Suprapubic skin (tissue), 4 donors: ENCODE results near the gene GRID2IP. TPM values are rescaled to one million over a fixed set of nuclear protein-coding genes. Genes with fewer than 3 reads are reported as not detected.
A peak's percentile ranks its signal among the peaks of the same experiment; 100 is the strongest.
"Not testable (repeated sequence)": the region's sequence is repeated elsewhere in the genome, so short reads cannot be mapped to it uniquely, and the experiment has no call there.

Source experiments
- DNase-seq, 2 donors: peaks; one replicate each; pipeline ENCODE4 v3.0.0-alpha.2; 2019; ENCODE audit warnings: low spot score in 2 of 2
- H3K27ac ChIP-seq: fragments of 200-600 bp; sonication (generic); one replicate; pipeline ENCODE4 v1.5.1; 2019
- H3K27me3 ChIP-seq: fragments of 200-600 bp; sonication (generic); one replicate; pipeline ENCODE4 v1.5.1; 2019
- H3K36me3 ChIP-seq: fragments of 200-600 bp; sonication (generic); one replicate; pipeline ENCODE4 v1.5.1; 2019
- H3K4me1 ChIP-seq: fragments of 200-600 bp; sonication (generic); one replicate; pipeline ENCODE4 v1.5.1; 2019
- H3K4me3 ChIP-seq: fragments of 200-600 bp; sonication (generic); one replicate; pipeline ENCODE4 v1.5.1; 2019; ENCODE audit warnings: mild to moderate bottlenecking
- H3K9me3 ChIP-seq: fragments of 200-600 bp; sonication (generic); one replicate; pipeline ENCODE4 v1.5.1; 2019
- CTCF ChIP-seq, 2 donors: fragments of 200-600 bp in 1 of 2; fragments of 450-650 bp in 1 of 2; sonication (generic) in 1 of 2; IDR thresholded peaks; one replicate each; pipeline ENCODE4 v1.5.1; 2016 to 2019; ENCODE audit warnings: antibody characterized with exemption in 2 of 2, mild to moderate bottlenecking in 1 of 2, moderate library complexity in 1 of 2
- EP300 ChIP-seq: sonication (generic); formaldehyde crosslinking; IDR thresholded peaks from one replicate; pipeline ENCODE4 v1.6.1; 2017; ENCODE audit warnings: antibody characterized with exemption
- POLR2A ChIP-seq, 2 donors: fragments of 450-650 bp; IDR thresholded peaks; one replicate each; pipeline ENCODE4 v1.6.1; 2017; ENCODE audit warnings: antibody characterized with exemption in 2 of 2, mild to moderate bottlenecking in 2 of 2, moderate library complexity in 2 of 2
- POLR2AphosphoS5 ChIP-seq, 3 donors: sonication (generic); formaldehyde crosslinking; IDR thresholded peaks; one replicate each; pipeline ENCODE4 v1.6.1; 2017; ENCODE audit warnings: antibody characterized with exemption in 3 of 3
- WGBS: methylation state at CpG from one replicate; pipeline ENCODE4 v1.1.5; 2018; 5-methylcytosine and 5-hydroxymethylcytosine counted together
- total RNA-seq, 4 donors: library from RNA; depleted of rRNA; stranded (reverse); fragments of >200 nt; gene quantifications; one replicate each; pipeline ENCODE4 v1.1.0, GENCODE V29; 2016

The GRID2IP gene
- total RNA-seq, 4 donors from 2014 or later = 0.16 to 1.0 (median 0.62) TPM

- Histone ChIP-seq H3K4me1 (peaks cover 16% of the 10 kb centered on the region), H3K9me3 (no peaks in the 10 kb centered on the region), H3K4me3 (no peak overlapping the region), H3K36me3 (peaks cover 29% of the 10 kb centered on the region), H3K27me3 (no peaks in the 10 kb centered on the region), H3K27ac (no peak overlapping the region)
- no peak for DNase-seq
- TF ChIP-seq POLR2A (IDR thresholded peaks at IDR 0.05) (no peak), CTCF (IDR thresholded peaks at IDR 0.05) (no peak), EP300 (no peak), POLR2AphosphoS5 (IDR thresholded peaks at IDR 0.05) (no peak)
- 86% methylated on average over 9 of the region's 9 CpGs for WGBS
These were observed 37.3 kb upstream of the GRID2IP start for GRCh38 chr7:6588566-6588965.

GRCh38 chr7:6585746-6586432 lies 34.6 kb upstream of the GRID2IP start:
- Histone ChIP-seq H3K36me3 (peaks cover 39% of the 10 kb centered on the region), H3K4me1 (peaks cover 10% of the 10 kb centered on the region)
- H3K27ac ChIP-seq, H3K4me3 ChIP-seq, DNase-seq, H3K9me3 ChIP-seq, H3K27me3 ChIP-seq: not testable (repeated sequence)
- whole genome bisulfite sequencing = 92% methylated on average over 8 of the region's 8 CpGs

GRCh38 chr7:6579446-6579845 lies 28.2 kb upstream of the GRID2IP start:
- WGBS = 83% methylated on average over 4 of the region's 4 CpGs
- peaks cover 32% of the 10 kb centered on the region for H3K36me3 ChIP-seq
- H3K27me3 ChIP-seq = no peaks in the 10 kb centered on the region
- H3K9me3 ChIP-seq = no peaks in the 10 kb centered on the region
- DNase-seq = no peak
- TF ChIP-seq EP300 (no peak), POLR2A (IDR thresholded peaks at IDR 0.05) (no peak), CTCF (IDR thresholded peaks at IDR 0.05) (no peak), POLR2AphosphoS5 (IDR thresholded peaks at IDR 0.05) (no peak)
- no peak overlapping the region for H3K27ac ChIP-seq
- no peak overlapping the region for H3K4me3 ChIP-seq
- peaks cover 8% of the 10 kb centered on the region for H3K4me1 ChIP-seq

GRCh38 chr7:6578114-6579084 lies 27.1 kb upstream of the GRID2IP start:
- peaks cover 24% of the 10 kb centered on the region for H3K36me3 ChIP-seq
- H3K27ac ChIP-seq = no peak overlapping the region
- peak overlapping the region; percentile 73 for H3K4me3 ChIP-seq
- 87% methylated on average over 18 of the region's 18 CpGs for WGBS
- H3K27me3 ChIP-seq = no peaks in the 10 kb centered on the region
- peaks cover 8% of the 10 kb centered on the region for H3K4me1 ChIP-seq
- DNase-seq = no peak
- no peak for TF ChIP-seq POLR2A (IDR thresholded peaks at IDR 0.05)
- H3K9me3 ChIP-seq = no peaks in the 10 kb centered on the region

GRCh38 chr7:6577369-6578113 lies 26.3 kb upstream of the GRID2IP start, which contains the start of gene ZDHHC4:
Gene ZDHHC4, plus strand, starts transcription at chr7:6577454. Its CDS starts 3,108 bp downstream, at chr7:6580562.
- H3K27me3 ChIP-seq = no peaks in the 10 kb centered on the region
- H3K36me3 ChIP-seq = peaks cover 15% of the 10 kb centered on the region
- peak; percentile 51 to 85 for TF ChIP-seq POLR2A (IDR thresholded peaks at IDR 0.05)
- peak; percentile 12 to 81 (median 48) for TF ChIP-seq POLR2AphosphoS5 (IDR thresholded peaks at IDR 0.05)
- no peak for TF ChIP-seq EP300
- peak within 1 kb of the TSS; percentile 73 for H3K4me3 ChIP-seq
- no peaks in the 10 kb centered on the region for H3K9me3 ChIP-seq
- DNase-seq = peak; percentile 88
- H3K4me1 ChIP-seq = peaks cover 8% of the 10 kb centered on the region
- H3K27ac ChIP-seq = peak within 1 kb of the TSS; percentile 92
- WGBS = 27% methylated on average over 31 of the region's 51 CpGs

- Histone ChIP-seq H3K27ac (peak overlapping the region; percentile 92), H3K4me3 (peak overlapping the region; percentile 73)
- 16% methylated on average over 14 of the region's 14 CpGs for WGBS
- DNase-seq, H3K9me3 ChIP-seq, H3K27me3 ChIP-seq, H3K4me1 ChIP-seq, H3K36me3 ChIP-seq: not testable (repeated sequence)
These were observed 25.7 kb upstream of the GRID2IP start for GRCh38 chr7:6576867-6577368.
